AG08396 (cell line): ENCODE results near the gene NAT8L.
A peak's percentile ranks its signal among the peaks of the same experiment; 100 is the strongest.

Experiments
- DNase-seq: peaks from one replicate; pipeline ENCODE4 v3.0.0; 2012; ENCODE audit warnings: low spot score, mixed read lengths

NAT8L gene

GRCh38 chr4:2064276-2064991 lies 5.3 kb downstream of the NAT8L start:
- no peak for DNase-seq

GRCh38 chr4:2065106-2065930 lies 6.2 kb downstream of the NAT8L start:
- no peak for DNase-seq

GRCh38 chr4:2066011-2066551 lies 7.0 kb downstream of the NAT8L start:
- no peak for DNase-seq

- no peak for DNase-seq
Observed at GRCh38 chr4:2066571-2067445, 7.7 kb downstream of the NAT8L start.

- no peak for DNase-seq
Observed at GRCh38 chr4:2067446-2068197, 8.5 kb downstream of the NAT8L start.

GRCh38 chr4:2068198-2068470 lies 9.0 kb downstream of the NAT8L start:
- no peak for DNase-seq

- no peak for DNase-seq
Observed at GRCh38 chr4:2068566-2068965, 9.4 kb downstream of the NAT8L start.

GRCh38 chr4:2069161-2069971 lies 10.2 kb downstream of the NAT8L start:
- DNase-seq: no peak

GRCh38 chr4:2069986-2070385 lies 10.9 kb downstream of the NAT8L start:
- no peak for DNase-seq

GRCh38 chr4:2070421-2071251 lies 11.5 kb downstream of the NAT8L start:
- DNase-seq: no peak

GRCh38 chr4:2071252-2071911 lies 12.3 kb downstream of the NAT8L start:
- no peak for DNase-seq

GRCh38 chr4:2071912-2072867 lies 13.1 kb downstream of the NAT8L start:
- DNase-seq: no peak

GRCh38 chr4:2072971-2073807 lies 14.1 kb downstream of the NAT8L start:
- no peak for DNase-seq

GRCh38 chr4:2073808-2074481 lies 14.8 kb downstream of the NAT8L start:
- peak; percentile 18 for DNase-seq

GRCh38 chr4:2074588-2074987 lies 15.5 kb downstream of the NAT8L start:
- no peak for DNase-seq

- peak; percentile 9 for DNase-seq
Observed at GRCh38 chr4:2075171-2075986, 16.3 kb downstream of the NAT8L start.
